ACHN (cell line): Measurements from ENCODE around the gene AUTS2.

Experiments
- DNase-seq: peaks from one replicate; pipeline ENCODE4 v3.0.0-alpha.2; 2015
- in situ Hi-C: cut with HindIII; loops from 2 replicates; pipeline ENCODE4 v1.10.0; 2017; ENCODE audit warnings: low sequenced_read_pairs, low pct_ligation_motif_present, low pct_unique_long_range_greater_than_20kb

Gene AUTS2

GRCh38 chr7:69598081-69598486 is at the start of gene AUTS2:
TSS of gene AUTS2 (plus strand) at chr7:69598475. CDS start at chr7:69599654, 1,179 bp downstream.
- in situ Hi-C loops = no loop called here
- peak; percentile 80 for DNase-seq

GRCh38 chr7:69550991-69551390 is 47.3 kb upstream of the AUTS2 start:
- in situ Hi-C loops = no loop called here
- no peak for DNase-seq

- in situ Hi-C loops = no loop called here
- DNase-seq = no peak
These were observed 45.1 kb upstream of the AUTS2 start for GRCh38 chr7:69553190-69553589.

- in situ Hi-C loops = no loop called here
These were observed 36.9 kb upstream of the AUTS2 start for GRCh38 chr7:69561266-69561960.

GRCh38 chr7:69564454-69565417 is 33.5 kb upstream of the AUTS2 start:
- DNase-seq = no peak

More at GRCh38 chr7:69561266-69561960, 36.9 kb upstream of the AUTS2 start:
- DNase-seq = no peak

GRCh38 chr7:69567800-69568199 is 30.5 kb upstream of the AUTS2 start:
- in situ Hi-C loops = no loop called here
- no peak for DNase-seq

More at GRCh38 chr7:69564454-69565417, 33.5 kb upstream of the AUTS2 start:
- in situ Hi-C loops = no loop called here

- no peak for DNase-seq
- in situ Hi-C loops = no loop called here
These were observed 30.0 kb upstream of the AUTS2 start for GRCh38 chr7:69568266-69568665.

GRCh38 chr7:69575651-69576050 is 22.6 kb upstream of the AUTS2 start:
- DNase-seq = no peak
- in situ Hi-C loops = no loop called here

GRCh38 chr7:69577221-69577620 is 21.1 kb upstream of the AUTS2 start:
- in situ Hi-C loops = no loop called here
- DNase-seq = no peak

GRCh38 chr7:69585169-69585568 is 13.1 kb upstream of the AUTS2 start:
- in situ Hi-C loops = no loop called here
- DNase-seq = no peak

GRCh38 chr7:69586321-69586720 is 12.0 kb upstream of the AUTS2 start:
- in situ Hi-C loops = no loop called here

GRCh38 chr7:69588773-69589172 is 9.5 kb upstream of the AUTS2 start:
- no peak for DNase-seq

More at GRCh38 chr7:69586321-69586720, 12.0 kb upstream of the AUTS2 start:
- DNase-seq = no peak

GRCh38 chr7:69591805-69592204 is 6.5 kb upstream of the AUTS2 start:
- no peak for DNase-seq
- in situ Hi-C loops = no loop called here

More at GRCh38 chr7:69588773-69589172, 9.5 kb upstream of the AUTS2 start:
- in situ Hi-C loops = no loop called here

- in situ Hi-C loops = no loop called here
- no peak for DNase-seq
These were observed 4.8 kb upstream of the AUTS2 start for GRCh38 chr7:69593511-69593910.

GRCh38 chr7:69595415-69595814 is 2.9 kb upstream of the AUTS2 start:
- in situ Hi-C loops = no loop called here
- no peak for DNase-seq

GRCh38 chr7:69596056-69596455 is 2.2 kb upstream of the AUTS2 start:
- in situ Hi-C loops = no loop called here
- no peak for DNase-seq

- no peak for DNase-seq
- in situ Hi-C loops = no loop called here
These were observed 1.5 kb upstream of the AUTS2 start for GRCh38 chr7:69596723-69597277.

GRCh38 chr7:69597278-69598076 is 798 bp upstream of the AUTS2 start:
- in situ Hi-C loops = no loop called here
- no peak for DNase-seq
